GM12892 (cell line): ENCODE measurements around the gene ZNF160.

Source experiments
- POLR2A ChIP-seq: IDR thresholded peaks from 2 replicates; pipeline ENCODE4 v1.6.1; 2011; ENCODE audit warnings: low read depth, low read length, control low read depth
- POLR2AphosphoS5 ChIP-seq: IDR thresholded peaks from 2 replicates; pipeline ENCODE4 v1.6.1; 2011; ENCODE audit warnings: low read depth, low read length, control low read depth

DNA sequence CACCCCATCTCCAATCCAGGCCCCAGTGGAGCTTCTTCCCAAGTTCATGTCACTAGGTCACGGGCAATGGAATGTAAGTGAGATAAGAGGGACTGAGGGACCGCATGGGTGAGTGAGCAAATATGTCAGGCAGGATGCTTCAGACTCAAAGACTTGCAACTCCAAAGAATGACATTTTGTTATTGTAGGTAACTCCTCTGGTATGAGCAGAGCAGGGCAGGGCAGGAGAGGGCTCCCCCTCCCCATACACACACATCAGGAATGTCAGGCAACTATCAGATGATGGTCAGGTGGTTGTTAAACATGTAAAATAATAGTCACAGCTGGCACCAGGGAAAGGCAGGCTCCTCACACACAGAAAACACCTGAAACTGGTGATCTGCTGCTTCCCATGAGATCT is 48.1 kb downstream of the ZNF160 start:
- TF ChIP-seq POLR2A (no peak), POLR2AphosphoS5 (no peak)
